CD4-positive, alpha-beta T cell treated with Interferon alpha-2 for 1 hour (primary cell): ENCODE measurements around the gene SHB.

ENCODE experiments used
- DNase-seq, 2 donors: peaks; one replicate each; pipeline ENCODE4 v3.0.0-alpha.2; 2020 to 2022

The SHB gene

DNA sequence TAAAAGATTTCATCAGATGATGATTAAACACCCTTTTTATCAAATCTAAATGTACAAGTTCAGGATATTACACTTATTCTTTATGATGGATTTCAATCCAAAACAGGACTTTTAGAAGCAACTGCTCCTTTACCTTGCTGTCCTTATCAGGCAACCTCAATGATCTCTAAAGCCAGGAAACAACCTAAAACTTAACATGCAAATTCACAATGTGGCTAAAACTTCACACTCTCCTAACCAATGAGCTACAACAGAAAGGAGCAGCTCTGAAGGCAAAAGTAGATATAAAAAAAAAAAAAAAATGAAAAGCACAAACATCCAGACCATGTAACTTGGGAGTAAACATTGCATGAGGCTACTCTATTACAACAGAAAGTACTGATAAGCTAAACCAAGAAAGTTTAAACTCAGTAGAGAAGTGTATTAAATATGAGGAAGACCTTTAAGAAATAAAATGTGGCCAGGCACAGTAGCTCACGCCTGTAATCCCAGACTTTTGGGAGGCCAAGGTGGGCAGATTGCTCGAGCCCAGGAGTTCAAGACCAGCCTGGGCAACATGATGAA is 188.0 kb downstream of the SHB start:
- DNase-seq, result no peak

DNA sequence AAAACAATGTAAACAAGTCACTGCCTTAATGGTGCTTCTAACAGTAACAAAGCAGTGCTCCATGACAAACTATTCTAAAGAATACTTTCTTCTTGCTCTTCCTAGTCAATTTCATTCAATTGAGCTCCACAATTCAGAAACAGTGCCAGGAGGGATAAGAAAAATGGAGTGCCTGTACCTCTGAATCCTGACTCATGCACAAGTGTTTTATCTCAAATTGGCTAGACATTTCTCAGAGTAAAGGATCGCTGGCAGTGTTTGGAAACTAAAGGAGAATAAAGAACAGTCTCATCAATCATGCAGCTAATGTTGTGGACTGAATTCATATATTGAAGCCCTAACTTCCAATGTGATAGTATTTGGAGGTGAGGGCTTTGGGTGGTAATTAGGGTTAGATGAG is 192.7 kb downstream of the SHB start:
- DNase-seq, result no peak

DNA sequence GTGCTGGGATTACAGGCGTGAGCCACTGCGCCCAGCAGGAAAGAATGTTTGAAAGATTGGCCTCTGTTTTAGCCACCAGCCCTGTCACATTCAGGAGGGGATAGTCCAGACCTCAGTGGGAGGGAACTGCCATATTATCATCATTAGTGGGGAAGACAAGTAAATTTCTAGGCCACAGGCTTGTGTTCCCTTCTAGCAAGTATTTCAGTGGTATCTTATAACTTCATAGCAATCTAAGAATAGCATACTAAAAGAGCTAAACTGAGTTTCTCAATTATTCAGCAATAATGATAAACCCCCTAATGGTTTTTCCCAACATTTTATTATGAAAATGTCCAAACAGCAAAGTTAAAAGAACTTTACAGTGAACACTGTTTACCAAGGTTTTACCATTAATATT is 195.1 kb downstream of the SHB start:
- DNase-seq, result no peak

DNA sequence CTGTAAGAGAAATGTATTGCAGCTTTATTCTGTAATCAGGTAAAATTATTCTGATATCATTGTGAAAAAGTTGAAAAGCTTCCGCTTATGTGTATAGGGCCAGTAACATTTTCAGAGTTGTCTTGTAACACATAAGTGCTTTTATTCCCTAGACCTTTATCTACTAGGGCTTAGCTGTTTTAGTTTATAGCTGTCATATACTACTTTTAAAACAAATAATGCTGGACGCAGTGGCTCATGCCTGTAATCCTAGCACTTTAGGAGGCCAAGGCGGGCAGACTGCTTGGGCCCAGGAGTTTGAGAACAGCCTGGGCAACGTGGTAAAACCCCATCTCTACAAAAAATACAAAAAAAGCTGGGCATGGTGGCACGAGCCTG is 198.2 kb downstream of the SHB start:
- DNase-seq, result no peak

DNA sequence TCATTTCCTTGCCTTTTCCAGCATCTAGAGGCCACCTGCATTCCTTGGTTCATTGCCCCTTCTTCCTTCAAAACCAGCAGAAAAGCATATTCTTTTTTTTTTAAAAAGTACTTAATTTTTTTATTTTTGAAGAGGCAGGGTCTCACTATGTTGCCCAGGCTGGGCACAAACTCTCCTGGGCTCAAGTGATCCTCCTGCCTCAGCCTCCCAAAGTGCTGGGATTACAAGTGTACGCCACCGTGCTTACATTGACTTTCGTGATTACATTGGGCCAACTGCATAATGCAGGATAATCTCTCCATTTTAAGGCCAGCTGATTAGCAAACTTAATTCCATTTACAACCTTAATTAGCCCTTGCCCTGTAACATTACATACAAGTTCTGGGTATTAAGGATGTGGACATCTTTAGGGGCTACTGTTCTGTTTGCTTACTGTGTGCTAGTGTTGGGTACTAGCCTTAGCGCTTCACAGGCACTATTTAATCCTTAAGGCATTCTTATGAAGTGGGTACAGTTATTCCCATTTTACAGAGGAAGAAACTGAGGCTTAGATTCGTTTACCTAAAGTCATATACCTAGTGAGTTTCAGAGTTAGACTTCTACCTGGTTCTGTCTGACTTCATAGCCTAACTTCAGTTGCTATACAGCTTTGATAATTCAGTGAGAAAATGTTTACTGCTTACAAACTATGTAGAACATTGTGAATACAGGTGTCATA is 198.8 kb downstream of the SHB start:
- DNase-seq, result no peak
